ENCODE data around the gene TBC1D22A.

TBC1D22A gene

GRCh38 chr22:46753761-46754109 is 8.7 kb upstream of the TBC1D22A start:
- DNase-seq, result no peak

GRCh38 chr22:46754110-46754799 is 8.2 kb upstream of the TBC1D22A start:
- peak; percentile 57 for DNase-seq

GRCh38 chr22:46754826-46755225 is 7.6 kb upstream of the TBC1D22A start:
- DNase-seq, result no peak

- no peak for DNase-seq
These were observed 6.9 kb upstream of the TBC1D22A start for GRCh38 chr22:46755525-46755924.

GRCh38 chr22:46756097-46756496 is 6.4 kb upstream of the TBC1D22A start:
- DNase-seq, result no peak

GRCh38 chr22:46757104-46757503 is 5.3 kb upstream of the TBC1D22A start:
- DNase-seq, result no peak

GRCh38 chr22:46758121-46758520 is 4.3 kb upstream of the TBC1D22A start:
- DNase-seq, result no peak

GRCh38 chr22:46758867-46759290 is 3.6 kb upstream of the TBC1D22A start:
- no peak for DNase-seq

GRCh38 chr22:46761017-46761416 is 1.4 kb upstream of the TBC1D22A start:
- DNase-seq, result no peak

- no peak for DNase-seq
These were observed 762 bp upstream of the TBC1D22A start for GRCh38 chr22:46761539-46762237.

- DNase-seq, result no peak
These were observed 728 bp downstream of the TBC1D22A start for GRCh38 chr22:46763051-46763705.

GRCh38 chr22:46764140-46764680 is 1.8 kb downstream of the TBC1D22A start:
- DNase-seq, result no peak

- DNase-seq, result no peak
These were observed 2.5 kb downstream of the TBC1D22A start for GRCh38 chr22:46764779-46765485.

GRCh38 chr22:46766611-46767010 is 4.2 kb downstream of the TBC1D22A start:
- DNase-seq, result no peak

- DNase-seq, result no peak
These were observed 5.0 kb downstream of the TBC1D22A start for GRCh38 chr22:46767249-46767985.

GRCh38 chr22:46769191-46769675 is 6.8 kb downstream of the TBC1D22A start:
- peak; percentile 82 for DNase-seq

- DNase-seq, result no peak
These were observed 7.3 kb downstream of the TBC1D22A start for GRCh38 chr22:46769706-46770105.

GRCh38 chr22:46770151-46770641 is 7.7 kb downstream of the TBC1D22A start:
- no peak for DNase-seq

- no peak for DNase-seq
These were observed 8.3 kb downstream of the TBC1D22A start for GRCh38 chr22:46770726-46771125.

GRCh38 chr22:46773076-46773475 is 10.6 kb downstream of the TBC1D22A start:
- no peak for DNase-seq

GRCh38 chr22:46774253-46774979 is 12.0 kb downstream of the TBC1D22A start:
- no peak for DNase-seq

Measured in NCI-H2029 (cell line).